Effector memory CD4-positive, alpha-beta T cell (primary cell): ENCODE measurements around the gene ATXN7L3B.

Source experiments
- DNase-seq, 3 donors: peaks; one replicate each; pipeline ENCODE4 v3.0.0-alpha.2; 2020
- H3K27ac ChIP-seq: 2 replicates; pipeline ENCODE4 v1.7.0; 2013; ENCODE audit warnings: mild to moderate bottlenecking, low read length, moderate library complexity; ENCODE audit not compliant: insufficient read depth, poor library complexity, severe bottlenecking
- H3K27me3 ChIP-seq: replicated peaks from 2 replicates; pipeline ENCODE4 v1.7.0; 2013; ENCODE audit warnings: mild to moderate bottlenecking, low read length; ENCODE audit not compliant: insufficient read depth, control insufficient read depth, poor library complexity, severe bottlenecking
- H3K36me3 ChIP-seq: 2 replicates; pipeline ENCODE4 v1.7.0; 2013; ENCODE audit warnings: mild to moderate bottlenecking, low read length, moderate library complexity; ENCODE audit not compliant: control insufficient read depth, insufficient read depth
- H3K4me1 ChIP-seq: 2 replicates; pipeline ENCODE4 v1.7.0; 2013; ENCODE audit warnings: low read length, mild to moderate bottlenecking; ENCODE audit not compliant: control insufficient read depth, insufficient read depth, poor library complexity, severe bottlenecking
- H3K4me3 ChIP-seq: 2 replicates; pipeline ENCODE4 v1.7.0; 2013; ENCODE audit warnings: low read length, low read depth, mild to moderate bottlenecking; ENCODE audit not compliant: insufficient read depth, poor library complexity, severe bottlenecking
- H3K9me3 ChIP-seq: 2 replicates; pipeline ENCODE4 v1.7.0; 2013; ENCODE audit warnings: mild to moderate bottlenecking, low read length, moderate library complexity; ENCODE audit not compliant: control insufficient read depth

The ATXN7L3B gene

GRCh38 chr12:74547249-74547648 lies 9.6 kb downstream of the ATXN7L3B start:
- no peak overlapping the region for H3K4me3 ChIP-seq
- H3K36me3 ChIP-seq: no peaks in the 10 kb centered on the region
- no peaks in the 10 kb centered on the region for H3K4me1 ChIP-seq
- DNase-seq: no peak
- no peaks in the 10 kb centered on the region for H3K27me3 ChIP-seq
- H3K9me3 ChIP-seq: no peaks in the 10 kb centered on the region
- no peak overlapping the region for H3K27ac ChIP-seq

- no peak for DNase-seq
- no peaks in the 10 kb centered on the region for H3K9me3 ChIP-seq
- no peaks in the 10 kb centered on the region for H3K27me3 ChIP-seq
- no peaks in the 10 kb centered on the region for H3K4me1 ChIP-seq
- no peaks in the 10 kb centered on the region for H3K36me3 ChIP-seq
- no peak overlapping the region for H3K4me3 ChIP-seq
- no peak overlapping the region for H3K27ac ChIP-seq
These were observed 13.7 kb downstream of the ATXN7L3B start for GRCh38 chr12:74551291-74551690.

GRCh38 chr12:74552201-74552600 lies 14.6 kb downstream of the ATXN7L3B start:
- H3K9me3 ChIP-seq: no peaks in the 10 kb centered on the region
- H3K27me3 ChIP-seq: no peaks in the 10 kb centered on the region
- H3K4me1 ChIP-seq: no peaks in the 10 kb centered on the region
- no peak overlapping the region for H3K4me3 ChIP-seq
- DNase-seq: no peak
- no peaks in the 10 kb centered on the region for H3K36me3 ChIP-seq
- no peak overlapping the region for H3K27ac ChIP-seq

GRCh38 chr12:74559728-74560127 lies 22.1 kb downstream of the ATXN7L3B start:
- Histone ChIP-seq H3K27ac (no peak overlapping the region), H3K36me3 (no peaks in the 10 kb centered on the region), H3K4me3 (no peak overlapping the region), H3K4me1 (no peaks in the 10 kb centered on the region), H3K27me3 (no peaks in the 10 kb centered on the region), H3K9me3 (no peaks in the 10 kb centered on the region)
- no peak for DNase-seq

- no peak for DNase-seq
- Histone ChIP-seq H3K4me3 (no peak overlapping the region), H3K36me3 (no peaks in the 10 kb centered on the region), H3K27ac (no peak overlapping the region), H3K4me1 (no peaks in the 10 kb centered on the region), H3K9me3 (no peaks in the 10 kb centered on the region), H3K27me3 (no peaks in the 10 kb centered on the region)
These were observed 26.3 kb downstream of the ATXN7L3B start for GRCh38 chr12:74563927-74564326.

- no peaks in the 10 kb centered on the region for H3K4me1 ChIP-seq
- H3K36me3 ChIP-seq: no peaks in the 10 kb centered on the region
- H3K9me3 ChIP-seq: no peaks in the 10 kb centered on the region
- no peak overlapping the region for H3K27ac ChIP-seq
- no peak for DNase-seq
- no peaks in the 10 kb centered on the region for H3K27me3 ChIP-seq
- H3K4me3 ChIP-seq: no peak overlapping the region
These were observed 40.9 kb downstream of the ATXN7L3B start for GRCh38 chr12:74578486-74578885.

GRCh38 chr12:74579446-74579845 lies 41.8 kb downstream of the ATXN7L3B start:
- H3K4me3 ChIP-seq: no peak overlapping the region
- no peak for DNase-seq
- no peak overlapping the region for H3K27ac ChIP-seq
- no peaks in the 10 kb centered on the region for H3K9me3 ChIP-seq
- no peaks in the 10 kb centered on the region for H3K4me1 ChIP-seq
- no peaks in the 10 kb centered on the region for H3K36me3 ChIP-seq
- H3K27me3 ChIP-seq: no peaks in the 10 kb centered on the region

- Histone ChIP-seq H3K4me3 (no peak overlapping the region), H3K4me1 (no peaks in the 10 kb centered on the region), H3K36me3 (no peaks in the 10 kb centered on the region), H3K27me3 (no peaks in the 10 kb centered on the region), H3K27ac (no peak overlapping the region), H3K9me3 (no peaks in the 10 kb centered on the region)
- no peak for DNase-seq
These were observed 42.3 kb downstream of the ATXN7L3B start for GRCh38 chr12:74579981-74580380.

GRCh38 chr12:74581439-74581838 lies 43.8 kb downstream of the ATXN7L3B start:
- Histone ChIP-seq H3K4me3 (no peak overlapping the region), H3K27me3 (no peaks in the 10 kb centered on the region), H3K4me1 (no peaks in the 10 kb centered on the region), H3K27ac (no peak overlapping the region), H3K9me3 (no peaks in the 10 kb centered on the region), H3K36me3 (no peaks in the 10 kb centered on the region)
- no peak for DNase-seq

GRCh38 chr12:74584483-74585062 lies 46.9 kb downstream of the ATXN7L3B start:
- H3K27me3 ChIP-seq: no peaks in the 10 kb centered on the region
- no peaks in the 10 kb centered on the region for H3K4me1 ChIP-seq
- no peaks in the 10 kb centered on the region for H3K9me3 ChIP-seq
- no peak overlapping the region for H3K27ac ChIP-seq
- no peak overlapping the region for H3K4me3 ChIP-seq
- H3K36me3 ChIP-seq: no peaks in the 10 kb centered on the region
- DNase-seq: no peak
